T-helper 22 cell (primary cell): ENCODE results near the gene TXNIP.
"Not testable (repeated sequence)": the region's sequence is repeated elsewhere in the genome, so short reads cannot be mapped to it uniquely, and the experiment has no call there.

Experiments used
- DNase-seq: peaks from one replicate; pipeline ENCODE4 v3.0.0-alpha.2; 2020; ENCODE audit warnings: low read depth

Gene TXNIP, protein sequence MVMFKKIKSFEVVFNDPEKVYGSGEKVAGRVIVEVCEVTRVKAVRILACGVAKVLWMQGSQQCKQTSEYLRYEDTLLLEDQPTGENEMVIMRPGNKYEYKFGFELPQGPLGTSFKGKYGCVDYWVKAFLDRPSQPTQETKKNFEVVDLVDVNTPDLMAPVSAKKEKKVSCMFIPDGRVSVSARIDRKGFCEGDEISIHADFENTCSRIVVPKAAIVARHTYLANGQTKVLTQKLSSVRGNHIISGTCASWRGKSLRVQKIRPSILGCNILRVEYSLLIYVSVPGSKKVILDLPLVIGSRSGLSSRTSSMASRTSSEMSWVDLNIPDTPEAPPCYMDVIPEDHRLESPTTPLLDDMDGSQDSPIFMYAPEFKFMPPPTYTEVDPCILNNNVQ

GRCh38 chr1:145996433-145997015, at the start of gene TXNIP:
TXNIP (minus strand) TSS chr1:145996579; CDS start chr1:145996266, 313 bp downstream.
- peak; percentile 87 for DNase-seq

GRCh38 chr1:146039844-146040194, 43.4 kb upstream of the TXNIP start:
- no peak for DNase-seq

DNA sequence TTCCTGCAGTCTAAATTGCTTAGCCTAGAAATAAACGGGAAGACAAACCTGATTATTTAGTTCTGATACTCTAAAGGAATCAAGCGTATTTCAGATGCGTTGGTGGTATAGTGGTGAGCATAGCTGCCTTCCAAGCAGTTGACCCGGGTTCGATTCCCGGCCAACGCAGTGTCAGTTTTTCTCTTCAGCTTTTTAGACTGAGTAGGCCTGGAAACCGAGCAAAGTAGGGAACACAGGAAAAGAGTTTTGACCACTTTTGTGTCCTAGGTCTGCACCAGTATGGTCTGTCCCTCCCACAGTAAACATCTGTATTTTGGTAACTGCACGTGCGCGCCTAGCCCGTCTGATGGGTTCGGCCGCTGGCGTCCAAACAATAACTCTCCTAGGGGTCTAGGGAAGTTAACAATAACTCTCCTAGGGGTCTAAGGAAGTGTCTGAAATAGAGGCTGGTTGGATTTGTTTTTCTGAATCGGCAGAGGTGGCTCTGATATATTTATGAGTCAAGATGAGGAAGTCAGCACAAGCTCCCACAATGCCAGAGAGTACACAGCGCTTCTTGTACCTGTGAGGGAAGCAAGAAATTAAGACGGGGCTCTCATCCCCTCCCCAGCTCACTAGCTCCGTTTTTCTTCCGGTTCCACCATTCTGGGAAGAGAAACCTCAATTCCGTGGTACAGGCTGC, 40.7 kb upstream of the TXNIP start:
- DNase-seq, result peak; percentile 46

- DNase-seq, result no peak
Observed at GRCh38 chr1:146036241-146036964, 40.0 kb upstream of the TXNIP start.

GRCh38 chr1:146035048-146035423, 38.7 kb upstream of the TXNIP start:
- no peak for DNase-seq

GRCh38 chr1:146032631-146033219, 36.3 kb upstream of the TXNIP start:
- DNase-seq, result no peak

GRCh38 chr1:146031476-146031875, 35.1 kb upstream of the TXNIP start:
- DNase-seq, result no peak

DNA sequence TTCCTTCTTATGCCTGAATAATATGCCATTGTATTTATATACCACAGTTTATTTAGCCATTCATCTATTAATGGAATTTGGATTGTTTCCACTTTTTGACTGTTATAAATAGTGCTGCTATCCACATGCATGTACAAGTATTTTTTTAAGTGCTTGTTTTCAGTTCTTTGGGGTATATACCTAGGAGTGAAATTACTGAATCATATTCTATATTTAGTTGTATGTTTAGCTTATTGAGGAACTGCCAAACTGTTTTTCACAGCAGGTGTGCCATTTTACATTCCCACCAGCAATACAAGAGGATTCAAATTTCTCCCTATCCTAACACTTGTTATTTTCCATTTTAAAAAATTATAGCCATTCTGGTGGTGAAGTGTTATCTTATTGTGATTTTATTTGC, 32.7 kb upstream of the TXNIP start:
- DNase-seq, result no peak

GRCh38 chr1:146026650-146027049, 30.3 kb upstream of the TXNIP start:
- not testable (repeated sequence) for DNase-seq

DNA sequence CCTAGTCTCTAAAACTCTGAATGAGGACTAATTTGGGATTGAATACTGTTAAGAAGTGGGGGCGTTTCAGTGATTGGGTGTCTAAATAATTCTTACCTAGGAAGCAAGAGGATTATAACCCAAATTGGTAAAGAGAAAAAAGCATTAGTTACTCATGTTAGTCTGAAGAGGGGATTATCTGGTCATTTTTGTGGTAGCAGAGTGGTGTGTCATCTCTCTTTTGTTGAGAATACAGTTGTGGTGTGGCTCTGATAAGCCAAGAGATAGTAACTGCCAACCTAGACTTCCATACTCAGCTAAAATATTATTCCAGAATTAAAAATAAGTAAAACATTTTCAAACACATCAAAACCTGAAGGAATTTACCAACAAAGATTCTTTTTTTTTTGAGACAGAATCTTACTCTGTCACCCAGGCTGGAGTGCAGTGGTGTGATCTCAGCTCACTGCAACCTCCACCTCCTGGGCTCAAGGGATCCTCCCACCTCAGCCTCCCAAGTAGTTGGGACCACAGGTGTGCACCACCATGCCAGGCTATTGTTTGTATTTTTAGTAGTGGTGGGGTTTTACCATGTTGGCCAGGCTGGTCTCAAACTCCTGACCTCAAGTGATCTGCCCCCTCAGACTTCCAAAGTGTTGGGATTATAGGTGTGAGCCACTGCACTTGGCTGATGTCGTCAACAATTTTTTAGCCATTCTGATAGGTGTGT, 29.6 kb upstream of the TXNIP start:
- DNase-seq, result not testable (repeated sequence)

DNA sequence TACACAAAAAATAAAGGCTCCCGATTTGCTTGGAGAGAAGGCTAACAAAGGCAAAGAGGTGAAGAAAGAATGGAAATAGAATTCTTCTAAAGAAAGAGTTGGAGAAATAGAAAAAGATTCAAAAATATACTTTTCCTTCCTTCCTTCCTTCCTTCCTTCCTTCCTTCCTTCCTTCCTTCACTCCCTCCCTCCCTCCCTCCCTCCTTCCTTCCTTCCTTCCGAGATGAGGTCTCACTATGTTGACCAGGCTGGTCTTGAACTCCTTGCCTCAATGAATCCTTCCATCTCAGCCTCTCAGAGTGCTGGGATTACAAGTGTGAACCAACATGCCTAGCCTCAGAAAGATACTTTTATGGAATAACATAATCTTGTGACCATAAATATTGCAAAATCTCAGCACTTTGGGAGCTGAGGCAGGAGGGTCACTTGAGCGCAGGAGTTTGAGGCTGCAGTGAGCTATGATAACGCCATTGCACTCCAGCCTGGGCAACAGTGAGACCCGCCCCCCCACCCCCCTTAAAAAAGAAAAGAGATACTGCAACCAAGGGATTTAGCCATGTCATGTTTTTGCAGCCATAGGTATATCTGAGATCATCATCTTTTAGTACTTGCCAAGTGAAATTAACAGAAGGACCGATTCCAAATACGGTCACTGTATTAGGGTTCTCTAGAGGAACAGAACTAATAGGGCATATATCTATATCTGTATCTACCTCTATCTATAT, 26.2 kb upstream of the TXNIP start:
- no peak for DNase-seq

GRCh38 chr1:146021622-146022402, 25.4 kb upstream of the TXNIP start, which contains the start of gene HJV:
HJV (minus strand) TSS chr1:146021735; CDS start chr1:146020231, 1,504 bp downstream.
- no peak for DNase-seq

DNA sequence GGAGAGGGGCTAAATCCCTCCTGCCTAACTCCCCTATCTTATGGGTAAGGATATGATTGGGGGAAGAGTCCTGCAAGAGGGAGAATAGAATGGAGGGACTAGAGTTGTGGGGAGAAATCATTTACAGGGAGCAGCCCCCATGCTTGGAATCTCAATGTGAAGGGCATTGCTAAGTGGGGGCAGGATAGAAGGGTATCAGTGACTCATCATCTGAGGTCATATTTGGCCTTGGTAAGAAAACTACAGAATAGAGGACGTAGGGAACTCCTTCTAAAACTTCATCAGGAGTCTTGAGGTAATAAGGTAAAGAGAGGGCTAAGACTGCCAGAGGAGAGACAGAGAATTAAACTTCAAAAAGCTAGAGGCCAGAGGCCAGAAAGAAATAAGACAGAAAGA, 24.7 kb upstream of the TXNIP start:
- DNase-seq, result no peak

DNA sequence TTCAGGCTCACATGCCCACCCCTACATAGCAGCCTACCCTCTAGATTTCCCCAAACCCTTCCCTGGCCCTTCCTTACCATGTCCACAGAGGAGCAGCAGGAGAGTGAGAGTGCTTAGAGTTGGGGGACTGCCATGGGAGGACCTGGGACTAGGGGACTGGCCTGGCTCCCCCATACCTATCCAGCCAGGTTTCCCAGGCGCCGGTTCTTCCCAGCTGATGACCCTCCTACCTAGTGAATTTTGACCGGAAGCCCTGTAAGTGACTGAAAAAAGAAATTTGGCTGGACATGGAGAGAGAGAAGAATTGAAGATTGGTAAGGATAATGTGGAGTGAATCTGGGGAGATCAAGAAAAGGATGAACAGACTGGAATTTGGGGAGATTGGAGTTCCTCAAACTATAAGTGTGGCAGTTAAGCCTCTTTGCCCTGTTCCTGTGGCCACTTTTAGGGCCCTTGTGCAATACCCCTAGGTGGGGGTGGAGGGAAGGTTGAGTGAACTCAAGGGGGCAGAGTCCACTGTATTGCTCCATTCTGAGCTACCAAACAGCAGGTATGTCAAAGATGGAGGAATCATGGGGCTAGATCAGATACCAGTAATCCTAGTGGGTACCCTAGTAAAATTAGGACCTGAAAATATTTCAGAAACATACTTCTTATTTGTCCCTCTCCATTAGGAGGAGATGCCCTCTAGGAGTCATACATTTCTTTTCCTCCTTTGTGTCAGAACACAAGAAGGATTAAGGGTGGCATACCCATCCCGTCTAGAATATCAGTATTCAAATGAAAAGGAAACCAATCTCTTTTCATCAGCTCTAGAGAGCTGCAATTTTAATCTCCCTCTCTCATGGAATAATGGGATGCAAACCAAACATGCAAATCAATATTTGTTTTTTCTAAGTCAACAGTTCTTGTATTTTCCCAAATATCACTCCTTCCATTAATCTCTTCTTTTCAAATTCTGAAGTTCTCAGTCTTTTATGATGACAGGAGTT, 24.0 kb upstream of the TXNIP start:
- DNase-seq, result no peak

GRCh38 chr1:146019231-146020057, 23.1 kb upstream of the TXNIP start:
- no peak for DNase-seq

GRCh38 chr1:146016891-146017290, 20.5 kb upstream of the TXNIP start:
- DNase-seq, result no peak

- DNase-seq, result no peak
Observed at GRCh38 chr1:146013559-146013922, 17.2 kb upstream of the TXNIP start.
